CD14-positive monocyte (primary cell): ENCODE data around the gene CBR3. TPM values are rescaled to one million over a fixed set of nuclear protein-coding genes. Genes with fewer than 3 reads are reported as not detected.
A peak's percentile ranks its signal among the peaks of the same experiment; 100 is the strongest.

Source experiments
- DNase-seq, 3 donors: peaks; one replicate each; pipeline ENCODE4 v3.0.0-alpha.2; 2011 to 2022
- H2AFZ ChIP-seq: 2 replicates; pipeline ENCODE4 v1.6.0; 2012; ENCODE audit warnings: mild to moderate bottlenecking, low read depth, low read length, inconsistent platforms; ENCODE audit not compliant: insufficient read depth, poor library complexity, severe bottlenecking
- H3K27ac ChIP-seq, 2 donors: 1 replicate in 1 of 2; 2 replicates in 1 of 2; pipeline ENCODE4 v1.5.1; 2012 to 2013; ENCODE audit warnings: low read length in 2 of 2, control low read depth in 1 of 2, inconsistent platforms in 1 of 2, low read depth in 1 of 2, mild to moderate bottlenecking in 1 of 2
- H3K27me3 ChIP-seq, 2 donors: one replicate each; pipeline versions ENCODE4 v1.6.0 to v1.6.1; 2011 to 2013; ENCODE audit warnings: low read length in 2 of 2; ENCODE audit not compliant: control insufficient read depth in 2 of 2, insufficient read depth in 2 of 2
- H3K36me3 ChIP-seq, 2 donors: replicated peaks in 1 of 2; 1 replicate in 1 of 2; 2 replicates in 1 of 2; pipeline versions ENCODE4 v1.5.1 to v1.6.1; 2012 to 2013; ENCODE audit warnings: low read length in 2 of 2, control low read depth in 1 of 2, inconsistent platforms in 1 of 2, mild to moderate bottlenecking in 1 of 2; ENCODE audit not compliant: insufficient read depth in 2 of 2, control insufficient read depth in 1 of 2
- H3K4me1 ChIP-seq, 2 donors: 1 replicate in 1 of 2; 2 replicates in 1 of 2; pipeline versions ENCODE4 v1.5.1 to v1.6.1; 2012 to 2013; ENCODE audit warnings: low read length in 2 of 2, control low read depth in 1 of 2, inconsistent platforms in 1 of 2, mild to moderate bottlenecking in 1 of 2, moderate library complexity in 1 of 2; ENCODE audit not compliant: insufficient read depth in 2 of 2, control insufficient read depth in 1 of 2
- H3K4me2 ChIP-seq: replicated peaks from 2 replicates; pipeline ENCODE3; 2012; ENCODE audit warnings: low read length, moderate library complexity, mild to moderate bottlenecking; ENCODE audit not compliant: poor library complexity, severe bottlenecking; ENCODE audit errors: extremely low read depth
- H3K4me3 ChIP-seq, 3 experiments: fragments of 200-600 bp in 1 of 3; sonication (generic) in 1 of 3; replicated peaks in 1 of 3; 1 replicate in 2 of 3; 2 replicates in 1 of 3; pipeline ENCODE4 v1.5.1; 2011 to 2013; ENCODE audit warnings: low read length in 3 of 3, mild to moderate bottlenecking in 3 of 3, control low read depth in 2 of 3, low read depth in 2 of 3, inconsistent platforms in 1 of 3, moderate library complexity in 1 of 3
- H3K79me2 ChIP-seq: 2 replicates; pipeline ENCODE4 v1.6.0; 2012; ENCODE audit warnings: mild to moderate bottlenecking, control low read depth, inconsistent platforms, low read length, moderate library complexity; ENCODE audit not compliant: insufficient read depth
- H3K9ac ChIP-seq: 2 replicates; pipeline ENCODE4 v1.6.0; 2017; ENCODE audit warnings: low read length, mild to moderate bottlenecking; ENCODE audit not compliant: insufficient read depth, poor library complexity, severe bottlenecking
- H3K9me3 ChIP-seq, 2 donors: replicated peaks in 1 of 2; 1 replicate in 1 of 2; 2 replicates in 1 of 2; pipeline versions ENCODE4 v1.5.1 to v1.6.1; 2012 to 2013; ENCODE audit warnings: low read length in 2 of 2, control low read depth in 1 of 2; ENCODE audit not compliant: control insufficient read depth in 1 of 2, insufficient read depth in 1 of 2
- H4K20me1 ChIP-seq: 2 replicates; pipeline ENCODE4 v1.6.0; 2012; ENCODE audit warnings: mild to moderate bottlenecking, low read length, control low read depth, moderate library complexity; ENCODE audit not compliant: insufficient read depth
- H3K27ac Mint-ChIP-seq, 7 donors: one replicate each; pipeline ENCODE4 v1.8.0; 2020; ENCODE audit warnings: mild to moderate bottlenecking in 7 of 7, mixed read lengths in 7 of 7, moderate library complexity in 6 of 7, inconsistent platforms in 2 of 7
- H3K27me3 Mint-ChIP-seq, 3 donors: one replicate each; pipeline ENCODE4 v1.8.0; 2021 to 2022; ENCODE audit warnings: low read depth in 3 of 3, mild to moderate bottlenecking in 3 of 3, mixed read lengths in 3 of 3, moderate library complexity in 3 of 3, inconsistent platforms in 1 of 3
- H3K36me3 Mint-ChIP-seq, 2 donors: one replicate each; pipeline ENCODE4 v1.8.0; 2020; ENCODE audit warnings: mixed read lengths in 2 of 2, inconsistent platforms in 1 of 2, mild to moderate bottlenecking in 1 of 2
- H3K4me1 Mint-ChIP-seq: one replicate; pipeline ENCODE4 v1.8.0; 2020; ENCODE audit warnings: mild to moderate bottlenecking, mixed read lengths
- H3K4me3 Mint-ChIP-seq, 2 donors: one replicate each; pipeline ENCODE4 v1.8.0; 2020; ENCODE audit warnings: mild to moderate bottlenecking in 2 of 2, mixed read lengths in 2 of 2, moderate library complexity in 1 of 2
- H3K9me3 Mint-ChIP-seq, 7 donors: one replicate each; pipeline ENCODE4 v1.8.0; 2020 to 2022; ENCODE audit warnings: mixed read lengths in 7 of 7, mild to moderate bottlenecking in 6 of 7, moderate library complexity in 6 of 7, inconsistent platforms in 2 of 7
- WGBS: methylation state at CpG from one replicate; pipeline ENCODE4 v1.1.5; 2013; ENCODE audit warnings: missing lambda C conversion rate; ENCODE audit not compliant: insufficient coverage; 5-methylcytosine and 5-hydroxymethylcytosine counted together
- intact Hi-C, 2 donors: fragments of 100-400 bp; cut with micrococcal nuclease; formaldehyde crosslinking; loops; one replicate each; pipeline versions ENCODE4 v1.15.0 to v1.15.1; 2023
- polyA plus RNA-seq, 3 donors: library from polyadenylated mRNA; depleted of rRNA in 1 of 3; unstranded in 2 of 3; stranded (reverse) in 1 of 3; fragments of 300-500 nt in 2 of 3; fragments of >200 nt in 1 of 3; fragmentation: Illumina TruSeq in 2 of 3; gene quantifications; 1 replicate in 2 of 3; 2 replicates in 1 of 3; pipeline ENCODE4 v1.2.3, GENCODE V29; 2012 to 2021
- TF ChIP-seq, protein P1 (sequence below): fragments of 200-600 bp; IDR thresholded peaks from one replicate; pipeline ENCODE4 v1.8.0; 2022; ENCODE audit warnings: antibody characterized with exemption, mild to moderate bottlenecking

The CBR3 gene
- polyA plus RNA-seq, 3 donors: 0.32 to 0.40 TPM; not detected in 1

GRCh38 chr21:36104317-36105300 is 30.3 kb upstream of the CBR3 start:
- Histone ChIP-seq H3K4me1 (peaks cover 10 to 11% of the 10 kb centered on the region in 2 donors), H4K20me1 (no peaks in the 10 kb centered on the region), H3K27ac (no peak overlapping the region), H3K79me2 (no peaks in the 10 kb centered on the region), H3K36me3 (no peaks in the 10 kb centered on the region), H3K4me2 (peak overlapping the region; percentile 42), H3K9me3 (no peaks in the 10 kb centered on the region), H3K27me3 (peaks cover 9 to 15% of the 10 kb centered on the region in 2 donors), H2AFZ (peak overlapping the region; percentile 55), H3K4me3 (peak overlapping the region in 1 of 3 experiments; percentile 24), H3K9ac (peak overlapping the region; percentile 34)
- peak in 2 of 3 donors; percentile 10 to 47 for DNase-seq
- H3K9me3 Mint-ChIP-seq: peaks cover 0 to 8% (median 4%) of the 10 kb centered on the region in 7 donors
- peaks cover 23 to 31% (median 25%) of the 10 kb centered on the region in 3 donors for H3K27me3 Mint-ChIP-seq
- H3K4me1 Mint-ChIP-seq: peaks cover 15% of the 10 kb centered on the region
- WGBS: 16% methylated on average over 13 of the region's 29 CpGs
- H3K36me3 Mint-ChIP-seq: no peaks in the 10 kb centered on the region
- intact Hi-C loops: no loop called here
- TF ChIP-seq, protein P1, sequence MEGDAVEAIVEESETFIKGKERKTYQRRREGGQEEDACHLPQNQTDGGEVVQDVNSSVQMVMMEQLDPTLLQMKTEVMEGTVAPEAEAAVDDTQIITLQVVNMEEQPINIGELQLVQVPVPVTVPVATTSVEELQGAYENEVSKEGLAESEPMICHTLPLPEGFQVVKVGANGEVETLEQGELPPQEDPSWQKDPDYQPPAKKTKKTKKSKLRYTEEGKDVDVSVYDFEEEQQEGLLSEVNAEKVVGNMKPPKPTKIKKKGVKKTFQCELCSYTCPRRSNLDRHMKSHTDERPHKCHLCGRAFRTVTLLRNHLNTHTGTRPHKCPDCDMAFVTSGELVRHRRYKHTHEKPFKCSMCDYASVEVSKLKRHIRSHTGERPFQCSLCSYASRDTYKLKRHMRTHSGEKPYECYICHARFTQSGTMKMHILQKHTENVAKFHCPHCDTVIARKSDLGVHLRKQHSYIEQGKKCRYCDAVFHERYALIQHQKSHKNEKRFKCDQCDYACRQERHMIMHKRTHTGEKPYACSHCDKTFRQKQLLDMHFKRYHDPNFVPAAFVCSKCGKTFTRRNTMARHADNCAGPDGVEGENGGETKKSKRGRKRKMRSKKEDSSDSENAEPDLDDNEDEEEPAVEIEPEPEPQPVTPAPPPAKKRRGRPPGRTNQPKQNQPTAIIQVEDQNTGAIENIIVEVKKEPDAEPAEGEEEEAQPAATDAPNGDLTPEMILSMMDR: peak; percentile 44
- H3K27ac Mint-ChIP-seq: peak overlapping the region in 2 of 7 donors; percentile 51 to 62
- H3K4me3 Mint-ChIP-seq: peak overlapping the region; percentile 62 to 86

DNA sequence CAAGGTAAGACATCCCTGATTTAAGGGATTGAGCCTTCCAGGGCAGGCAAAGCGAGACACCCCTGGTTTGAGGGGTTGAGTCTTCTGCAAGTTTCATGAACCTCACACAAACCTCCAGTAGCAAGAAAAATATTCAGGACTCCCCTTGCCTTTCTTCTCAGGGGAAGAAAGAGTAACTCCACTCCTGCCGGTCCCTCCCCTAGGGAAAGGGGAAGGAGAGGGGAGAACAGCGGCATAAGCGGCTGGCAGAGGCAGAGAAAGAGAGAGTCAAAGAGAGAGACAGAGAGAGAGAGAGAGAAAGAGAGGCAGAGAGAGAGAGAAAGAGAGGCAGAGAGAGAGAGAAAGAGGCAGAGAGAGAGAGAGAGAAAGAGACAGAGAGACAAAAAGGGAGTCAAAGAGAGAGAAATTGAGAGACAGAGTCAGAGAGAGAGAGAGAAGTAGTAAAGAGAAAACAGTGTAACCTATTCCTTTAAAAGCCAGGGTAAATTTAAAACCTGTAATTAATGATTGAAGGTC is 29.5 kb upstream of the CBR3 start:
- H3K79me2 ChIP-seq: no peaks in the 10 kb centered on the region
- Mint-ChIP-seq H3K36me3 (no peaks in the 10 kb centered on the region), H3K9me3 (peaks cover 0 to 8% (median 4%) of the 10 kb centered on the region in 7 donors), H3K27me3 (peaks cover 23 to 29% (median 24%) of the 10 kb centered on the region in 3 donors), H3K27ac (peak overlapping the region in 1 of 7 donors; percentile 54), H3K4me1 (peaks cover 15% of the 10 kb centered on the region), H3K4me3 (peak overlapping the region in 1 of 2 donors; percentile 86)
- H3K4me1 ChIP-seq: peaks cover 10 to 11% of the 10 kb centered on the region in 2 donors
- intact Hi-C loops: no loop called here
- TF ChIP-seq, protein P1: no peak
- WGBS: 50% methylated on average over 2 of the region's 4 CpGs
- H3K4me2 ChIP-seq: no peak overlapping the region
- H3K27ac ChIP-seq: no peak overlapping the region
- H3K4me3 ChIP-seq: no peak overlapping the region
- no peaks in the 10 kb centered on the region for H3K9me3 ChIP-seq
- peaks cover 9 to 15% of the 10 kb centered on the region in 2 donors for H3K27me3 ChIP-seq
- no peaks in the 10 kb centered on the region for H4K20me1 ChIP-seq
- DNase-seq: no peak
- H2AFZ ChIP-seq: peak overlapping the region; percentile 55
- H3K9ac ChIP-seq: no peak overlapping the region
- no peaks in the 10 kb centered on the region for H3K36me3 ChIP-seq
